Central memory CD4-positive, alpha-beta T cell (primary cell): ENCODE data around the gene MIF4GD.

ENCODE experiments used
- DNase-seq: peaks from one replicate; pipeline ENCODE4 v3.0.0; 2022

Gene MIF4GD

GRCh38 chr17:75231071-75231470 lies 40.0 kb downstream of the MIF4GD start:
- no peak for DNase-seq

GRCh38 chr17:75228847-75229246 lies 42.2 kb downstream of the MIF4GD start:
- DNase-seq = no peak

GRCh38 chr17:75228305-75228704 lies 42.7 kb downstream of the MIF4GD start:
- DNase-seq = no peak

GRCh38 chr17:75227729-75228128 lies 43.3 kb downstream of the MIF4GD start:
- no peak for DNase-seq

- no peak for DNase-seq
Measured at GRCh38 chr17:75225016-75225415, 46.0 kb downstream of the MIF4GD start.

- DNase-seq = no peak
Measured at GRCh38 chr17:75219815-75220214, 51.2 kb downstream of the MIF4GD start.

- no peak for DNase-seq
Measured at GRCh38 chr17:75218131-75218530, 52.9 kb downstream of the MIF4GD start.
